ENCODE measurements around the gene ARL6IP6.
"Not testable (repeated sequence)": the region's sequence is repeated elsewhere in the genome, so short reads cannot be mapped to it uniquely, and the experiment has no call there.

The ARL6IP6 gene

DNA sequence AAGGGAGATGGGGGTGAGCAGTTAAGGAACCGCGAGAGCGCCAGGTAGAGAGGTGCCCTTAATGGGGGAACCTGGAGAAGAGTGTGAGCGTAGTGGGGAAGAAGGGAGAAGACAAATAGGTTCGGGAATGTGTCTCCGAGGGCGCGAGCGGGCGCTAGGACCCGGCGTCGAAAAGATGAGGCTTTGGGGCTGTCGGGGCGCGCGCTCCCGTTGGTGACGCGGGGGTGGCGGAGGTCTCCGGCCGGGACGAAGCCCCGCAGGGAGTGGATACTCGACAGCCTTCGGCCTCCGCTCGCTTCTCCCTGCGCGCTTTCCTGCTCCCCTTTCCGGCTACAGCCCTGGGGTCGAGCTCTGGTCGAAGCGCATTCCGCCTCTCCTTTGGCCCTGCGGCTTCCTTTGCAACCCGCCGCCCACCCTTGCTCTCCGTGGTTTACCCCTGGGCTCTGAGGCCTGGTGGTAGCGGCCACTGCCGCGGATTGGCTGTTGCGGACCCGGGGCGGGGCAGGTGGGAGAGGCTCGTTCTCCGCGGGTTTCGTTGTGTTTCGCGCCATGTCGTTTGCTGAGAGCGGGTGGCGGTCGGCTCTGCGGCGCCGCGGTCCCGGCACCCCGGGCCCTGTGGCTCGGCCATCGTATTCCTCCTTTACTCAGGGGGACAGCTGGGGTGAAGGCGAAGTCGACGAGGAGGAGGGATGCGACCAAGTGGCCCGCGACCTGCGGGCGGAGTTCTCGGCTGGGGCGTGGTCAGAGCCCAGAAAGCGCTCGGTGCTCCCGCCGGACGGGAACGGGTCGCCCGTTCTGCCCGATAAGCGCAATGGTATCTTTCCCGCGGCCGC is at the start of gene ARL6IP6:
Gene ARL6IP6, plus strand, starts transcription at position 545 of the 833 bp plus-strand sequence. Its CDS starts 5 bp downstream, at position 550.
- DNase-seq, result peak; percentile 79

DNA sequence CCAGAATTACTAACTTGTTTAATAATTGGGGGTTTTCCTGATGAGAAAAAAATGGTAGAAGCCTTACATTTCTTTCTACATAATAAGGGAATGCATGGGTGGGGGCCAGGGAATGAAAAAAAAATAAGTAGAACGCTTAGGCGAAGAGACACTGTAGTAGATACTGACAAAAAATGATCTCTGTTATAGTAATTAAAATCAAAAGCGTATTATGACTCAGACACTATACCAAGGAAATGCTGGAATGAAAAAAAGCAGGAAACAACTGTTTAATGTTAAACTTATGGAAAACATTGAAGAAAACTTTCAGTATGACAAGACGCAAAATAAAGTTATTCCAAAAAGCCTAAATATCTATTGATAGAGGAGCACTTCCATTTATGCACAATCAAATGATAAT is 44.1 kb upstream of the ARL6IP6 start:
- DNase-seq, result no peak

DNA sequence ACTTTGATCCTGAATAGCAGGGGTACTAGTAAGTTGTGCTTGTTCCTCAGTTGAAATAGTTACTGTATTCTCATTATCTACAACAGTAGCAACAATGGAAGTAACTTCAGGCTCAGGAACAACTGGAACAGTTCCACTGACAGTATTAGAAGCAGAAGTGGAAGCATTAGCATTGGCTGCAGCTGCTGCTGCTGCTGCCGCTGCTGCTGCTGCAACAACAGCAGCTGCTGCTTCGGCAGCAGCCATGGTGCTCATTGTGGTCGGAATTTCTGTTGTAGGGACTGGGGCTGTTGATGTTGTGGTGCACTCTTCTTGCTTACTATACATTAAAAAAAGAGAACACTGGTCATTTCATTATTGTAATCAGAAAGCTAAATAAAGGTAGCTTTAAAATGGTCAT is 42.0 kb upstream of the ARL6IP6 start:
- DNase-seq, result no peak

GRCh38 chr2:152678808-152679207 is 39.6 kb upstream of the ARL6IP6 start:
- no peak for DNase-seq

DNA sequence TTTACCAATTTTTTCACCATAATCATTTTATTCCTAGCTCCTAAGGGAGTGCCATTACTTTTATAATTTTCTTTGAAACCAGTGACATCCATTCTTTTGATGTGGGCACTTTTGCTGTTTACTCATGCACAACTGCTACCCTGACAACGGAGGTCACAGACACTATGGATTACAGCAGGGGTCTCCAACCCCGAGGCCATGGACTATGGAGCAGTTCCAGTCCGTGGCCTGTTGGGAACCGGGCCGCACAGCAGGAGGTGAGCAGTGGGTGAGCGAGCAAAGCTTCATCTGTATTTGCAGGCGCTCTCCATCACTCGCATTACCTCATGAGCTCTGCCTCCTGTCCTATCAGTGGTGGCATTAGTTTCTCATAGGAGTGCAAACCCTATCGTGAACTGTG is 35.8 kb upstream of the ARL6IP6 start:
- no peak for DNase-seq

DNA sequence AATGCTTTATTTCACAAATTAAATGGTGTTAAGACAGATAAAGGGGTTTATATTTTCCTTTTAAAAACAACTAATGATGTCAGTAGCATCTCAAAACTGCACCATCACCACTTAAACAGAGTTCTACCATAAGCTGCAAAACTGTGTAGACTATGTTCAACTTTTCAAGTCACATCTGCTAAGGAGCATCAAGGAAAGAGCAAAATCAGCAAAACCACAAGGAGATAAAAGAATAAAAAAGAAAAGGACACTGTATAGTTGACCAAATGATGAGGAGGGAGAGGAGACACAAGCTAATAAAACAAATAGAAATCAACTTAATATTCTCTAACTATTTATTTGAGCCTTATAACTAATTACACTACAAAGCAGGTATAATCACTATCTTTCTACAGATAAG is 35.0 kb upstream of the ARL6IP6 start:
- DNase-seq, result no peak

DNA sequence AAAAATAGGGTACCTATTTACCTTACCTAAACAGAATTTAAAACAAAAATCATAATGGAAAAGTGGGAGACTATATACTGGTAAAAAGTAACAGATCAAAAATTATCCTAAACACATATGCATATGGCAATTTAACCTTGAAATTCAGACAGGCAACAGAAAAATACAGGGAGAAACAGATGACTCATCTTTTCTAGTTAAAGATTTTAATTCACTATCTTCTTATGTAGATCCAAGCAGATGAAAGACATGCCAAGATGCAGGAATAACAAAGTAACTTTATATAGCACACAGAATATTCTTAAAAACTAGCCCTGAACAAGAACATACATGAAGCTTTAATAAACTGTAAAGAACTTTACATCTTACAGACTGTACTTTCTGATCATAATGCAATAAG is 32.1 kb upstream of the ARL6IP6 start:
- DNase-seq, result no peak

GRCh38 chr2:152693033-152693432 is 25.4 kb upstream of the ARL6IP6 start:
- no peak for DNase-seq

GRCh38 chr2:152694161-152694661 is 24.2 kb upstream of the ARL6IP6 start:
- DNase-seq, result no peak

DNA sequence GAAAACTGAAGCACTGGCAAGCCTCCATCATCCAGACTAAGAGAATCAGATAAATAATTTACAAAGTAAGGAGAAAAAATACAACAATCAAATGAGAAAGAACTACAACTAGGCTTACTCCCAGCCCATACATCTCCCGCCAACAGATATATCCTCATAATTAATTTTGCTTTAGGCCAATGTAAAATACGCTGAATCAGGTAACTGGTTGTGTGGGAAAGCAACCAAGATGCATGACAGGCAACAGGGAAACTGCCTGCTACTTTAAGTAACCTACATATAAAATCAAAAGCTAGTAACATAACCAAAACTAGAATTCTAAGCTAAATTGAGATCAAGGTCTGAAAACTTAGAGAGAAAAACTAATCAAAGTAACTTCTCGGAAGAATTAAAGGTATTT is 22.7 kb upstream of the ARL6IP6 start:
- no peak for DNase-seq

DNA sequence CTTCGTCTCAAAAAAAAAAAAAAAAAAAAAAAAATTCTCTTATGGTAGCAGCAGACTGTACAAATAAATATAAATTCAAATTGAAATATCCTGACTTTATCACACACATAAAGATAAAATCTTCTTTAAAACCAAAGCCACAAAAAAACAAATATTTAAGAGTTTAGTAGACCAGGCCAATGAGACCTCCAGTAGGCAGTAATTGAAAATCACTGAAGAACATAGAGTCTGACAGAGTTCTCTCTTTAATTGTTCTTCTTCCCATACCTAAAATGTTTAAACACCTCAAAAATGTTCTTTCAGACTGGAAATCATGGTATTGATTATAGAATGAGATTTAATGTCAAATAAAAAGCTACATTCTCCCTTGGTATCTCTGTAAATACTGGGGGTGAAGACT is 21.9 kb upstream of the ARL6IP6 start:
- no peak for DNase-seq

GRCh38 chr2:152701198-152701597 is 17.2 kb upstream of the ARL6IP6 start:
- no peak for DNase-seq

GRCh38 chr2:152706477-152707021 is 11.9 kb upstream of the ARL6IP6 start:
- no peak for DNase-seq

- no peak for DNase-seq
These were observed 9.7 kb upstream of the ARL6IP6 start for GRCh38 chr2:152708742-152709141.

DNA sequence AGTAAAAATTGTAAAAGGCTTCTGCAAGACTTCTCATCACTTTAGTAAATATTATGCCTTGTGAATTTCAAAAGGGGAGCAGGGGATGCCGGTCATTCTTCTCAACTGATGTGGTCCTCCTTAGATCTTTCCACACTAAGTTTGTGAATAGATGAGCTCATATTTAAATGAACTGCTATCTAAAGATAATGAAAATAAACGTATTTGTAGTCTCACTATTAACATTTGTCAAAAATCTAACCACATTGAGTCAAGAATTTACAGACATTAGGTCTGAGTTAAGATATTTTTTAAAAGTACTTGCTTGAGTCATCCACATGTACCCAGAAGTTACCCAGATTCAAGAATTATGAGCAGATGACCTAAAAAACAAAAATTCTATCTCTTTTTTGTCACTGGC is 7.7 kb upstream of the ARL6IP6 start:
- DNase-seq, result no peak

DNA sequence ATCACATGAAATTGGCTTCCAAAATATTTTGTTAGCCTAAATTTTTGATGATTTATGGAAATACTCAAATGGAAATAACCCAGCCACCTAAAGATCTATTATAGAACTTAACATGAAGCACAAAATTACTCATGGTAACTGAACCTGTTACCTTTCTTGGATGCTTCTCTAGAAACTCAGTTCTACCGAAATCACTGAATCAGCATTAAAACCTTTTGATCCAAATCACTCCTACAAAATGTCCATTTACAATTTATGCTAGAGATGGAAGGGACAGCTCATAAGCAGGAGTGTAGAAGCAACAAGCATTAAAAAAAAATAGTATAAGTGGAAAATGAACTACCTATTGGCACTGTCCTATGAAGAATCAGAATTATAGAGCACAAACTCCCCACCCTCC is 3.3 kb upstream of the ARL6IP6 start:
- DNase-seq, result no peak

DNA sequence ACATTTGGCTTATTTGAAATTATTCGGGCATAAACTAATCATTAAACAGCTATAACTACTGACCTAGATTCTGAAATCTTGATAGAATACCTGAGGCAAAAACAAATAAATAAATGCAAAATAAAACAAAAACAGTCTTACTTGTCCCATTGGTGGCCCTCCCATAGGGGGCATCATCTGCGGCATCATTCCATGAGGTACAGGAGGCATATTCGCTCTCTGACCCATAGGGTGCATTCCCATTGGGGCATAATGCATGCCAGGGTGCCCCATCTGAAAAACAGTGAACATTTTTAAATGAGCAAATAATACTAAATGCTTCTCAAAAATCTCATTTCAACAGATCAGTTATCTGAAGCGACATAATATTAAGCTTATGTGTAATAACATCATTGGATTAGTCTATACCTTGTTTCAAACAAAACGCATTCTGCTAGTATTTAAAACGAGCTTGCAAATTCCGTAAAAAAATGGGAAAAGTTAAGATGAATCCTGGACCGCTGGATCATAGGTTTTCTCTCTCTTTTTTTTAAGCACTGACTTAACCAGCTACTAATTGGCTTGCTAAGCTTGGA is 2.5 kb upstream of the ARL6IP6 start:
- DNase-seq, result no peak

DNA sequence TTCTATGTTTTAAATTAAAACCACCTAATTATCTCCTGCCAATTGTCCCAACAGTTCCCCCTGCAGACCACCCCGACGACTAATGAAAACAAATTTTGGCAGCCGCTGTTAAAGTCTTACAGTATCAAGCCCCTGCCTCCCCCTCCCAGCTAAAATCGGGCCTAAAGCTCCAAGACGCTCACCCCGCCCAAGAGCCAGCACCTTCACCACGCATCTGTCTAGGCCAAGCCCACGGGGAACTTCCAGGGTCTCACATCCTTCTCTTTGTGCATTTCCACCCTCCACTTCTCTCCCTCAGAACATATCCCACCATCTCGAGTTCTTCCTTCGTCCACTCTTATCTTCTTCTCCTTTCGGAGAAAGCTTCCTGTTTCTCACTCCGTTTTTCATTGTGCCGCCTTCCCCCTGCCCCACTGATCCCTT is 1.6 kb upstream of the ARL6IP6 start:
- no peak for DNase-seq

GRCh38 chr2:152717228-152718075 is 968 bp upstream of the ARL6IP6 start, which contains the start of gene PRPF40A:
Gene PRPF40A (minus strand): TSS chr2:152717461. CDS start chr2:152717439, 22 bp downstream.
- DNase-seq, result peak; percentile 94

DNA sequence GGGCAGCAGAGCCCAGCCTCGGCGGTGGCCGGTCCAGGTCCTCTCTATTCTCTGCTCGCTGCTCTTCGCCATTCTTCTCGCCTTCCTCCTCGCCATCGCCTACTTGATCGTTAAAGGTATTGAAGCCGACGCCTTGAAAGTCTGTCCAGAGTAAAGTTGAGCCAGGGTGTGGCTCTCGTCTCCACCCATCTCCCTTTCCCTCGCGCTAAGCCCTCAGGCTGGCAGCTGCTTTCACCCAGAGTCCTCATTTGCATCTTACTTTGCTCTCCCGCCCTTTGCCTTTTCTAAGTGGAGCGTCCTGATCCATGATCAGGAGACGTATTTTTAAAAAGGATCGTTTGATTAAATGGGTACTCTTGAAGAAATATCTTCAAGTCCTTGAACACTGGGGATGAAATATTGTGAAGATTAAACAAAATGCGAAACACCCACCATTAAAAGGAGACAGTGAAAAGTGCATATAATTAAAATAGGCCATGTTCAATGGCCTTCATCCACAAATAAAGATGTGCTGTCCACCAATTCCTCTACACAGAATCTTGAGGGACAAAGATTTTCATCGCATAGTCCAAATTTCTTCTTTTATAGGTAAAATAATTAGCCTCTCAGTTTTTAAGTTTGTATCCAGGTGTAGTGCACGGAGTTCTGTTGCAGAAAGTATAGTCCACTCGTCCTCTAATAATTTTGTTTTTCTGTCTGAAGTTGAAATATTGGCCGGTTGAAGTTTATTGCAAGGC is 657 bp downstream of the ARL6IP6 start:
- DNase-seq, result peak; percentile 19

- no peak for DNase-seq
These were observed 2.4 kb downstream of the ARL6IP6 start for GRCh38 chr2:152720794-152721193.

GRCh38 chr2:152722639-152723038 is 4.2 kb downstream of the ARL6IP6 start:
- DNase-seq, result not testable (repeated sequence)

Data from NCI-H1092 (cell line).